Fibroblast of pulmonary artery (primary cell): ENCODE results near the gene KRT81.
"Not testable (repeated sequence)": the region's sequence is repeated elsewhere in the genome, so short reads cannot be mapped to it uniquely, and the experiment has no call there.

ENCODE experiments used
- DNase-seq: peaks from one replicate; pipeline ENCODE4 v3.0.0-alpha.2; 2010; ENCODE audit warnings: low read depth
- H3K4me3 ChIP-seq: replicated peaks from 2 replicates; pipeline ENCODE4 v1.5.1; 2011; ENCODE audit warnings: low read depth, mild to moderate bottlenecking, control low read depth, low read length, moderate library complexity
- CTCF ChIP-seq: IDR thresholded peaks from 2 replicates; pipeline ENCODE4 v1.5.1; 2011; ENCODE audit warnings: mild to moderate bottlenecking, control low read depth, low read length, inconsistent platforms; ENCODE audit errors: missing control alignments

The KRT81 gene

GRCh38 chr12:52306731-52307130 is 15.4 kb upstream of the KRT81 start:
- DNase-seq = no peak
- no peak overlapping the region for H3K4me3 ChIP-seq
- no peak for TF ChIP-seq CTCF

- DNase-seq = no peak
- TF ChIP-seq CTCF = peak; percentile 30
- no peak overlapping the region for H3K4me3 ChIP-seq
Measured at GRCh38 chr12:52305921-52306705, 14.8 kb upstream of the KRT81 start.

GRCh38 chr12:52304941-52305411 is 13.6 kb upstream of the KRT81 start:
- not testable (repeated sequence) for DNase-seq, H3K4me3 ChIP-seq

- not testable (repeated sequence) for DNase-seq, H3K4me3 ChIP-seq
Measured at GRCh38 chr12:52302242-52302914, 11.0 kb upstream of the KRT81 start.

- not testable (repeated sequence) for H3K4me3 ChIP-seq, DNase-seq
Measured at GRCh38 chr12:52301721-52302120, 10.4 kb upstream of the KRT81 start.

GRCh38 chr12:52300796-52301691 is 9.7 kb upstream of the KRT81 start:
- no peak for TF ChIP-seq CTCF
- no peak overlapping the region for H3K4me3 ChIP-seq
- peak; percentile 21 for DNase-seq

- DNase-seq = no peak
- TF ChIP-seq CTCF = no peak
- H3K4me3 ChIP-seq = no peak overlapping the region
Measured at GRCh38 chr12:52298677-52299190, 7.4 kb upstream of the KRT81 start.
